GM13976 (cell line): Measurements from ENCODE around the gene GPR176.

Experiments
- DNase-seq: peaks from one replicate; pipeline ENCODE4 v3.0.0; 2012; ENCODE audit warnings: low spot score
- CTCF ChIP-seq: IDR thresholded peaks from 2 replicates; pipeline ENCODE4 v1.5.1; 2012; ENCODE audit warnings: borderline replicate concordance, mild to moderate bottlenecking; ENCODE audit not compliant: insufficient read depth; ENCODE audit errors: extremely low read depth, missing control alignments, control extremely low read depth
- in situ Hi-C: fragments of 300-500 bp; cut with MboI; formaldehyde crosslinking; loops from one replicate; pipeline ENCODE4 v1.12.0; 2022; ENCODE audit warnings: low sequenced_read_pairs, mixed read lengths, inconsistent platforms; ENCODE audit not compliant: unreplicated experiment

Gene GPR176

GRCh38 chr15:39864116-39864515 is 56.0 kb downstream of the GPR176 start:
- in situ Hi-C loops: no loop called here
- DNase-seq: no peak
- no peak for TF ChIP-seq CTCF

GRCh38 chr15:39860871-39861270 is 59.2 kb downstream of the GPR176 start:
- no peak for DNase-seq
- in situ Hi-C loops: no loop called here
- TF ChIP-seq CTCF: no peak

GRCh38 chr15:39860200-39860599 is 59.9 kb downstream of the GPR176 start:
- DNase-seq: no peak
- no peak for TF ChIP-seq CTCF
- in situ Hi-C loops: no loop called here

GRCh38 chr15:39859636-39860035 is 60.4 kb downstream of the GPR176 start:
- DNase-seq: no peak
- in situ Hi-C loops: no loop called here
- TF ChIP-seq CTCF: no peak

DNA sequence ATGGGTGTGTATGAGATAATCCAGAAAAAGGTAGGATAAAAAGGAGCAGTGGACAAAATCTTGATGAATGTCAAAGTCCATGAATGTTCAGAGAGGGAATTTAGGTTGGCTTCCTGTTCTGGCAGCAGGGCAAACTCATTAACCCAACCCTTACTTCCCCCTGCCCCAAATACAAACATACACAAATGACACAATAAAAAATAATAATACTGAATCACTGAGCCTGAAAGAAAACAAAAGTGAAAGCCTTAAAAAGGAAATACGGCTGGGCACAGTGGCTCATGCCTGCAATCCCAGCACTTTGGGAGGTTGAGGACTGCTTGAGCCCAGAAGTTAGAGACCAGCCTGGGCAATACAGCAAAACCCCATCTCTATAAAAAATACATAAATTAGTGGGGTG is 62.9 kb downstream of the GPR176 start:
- DNase-seq: no peak
- in situ Hi-C loops: no loop called here
- TF ChIP-seq CTCF: no peak

DNA sequence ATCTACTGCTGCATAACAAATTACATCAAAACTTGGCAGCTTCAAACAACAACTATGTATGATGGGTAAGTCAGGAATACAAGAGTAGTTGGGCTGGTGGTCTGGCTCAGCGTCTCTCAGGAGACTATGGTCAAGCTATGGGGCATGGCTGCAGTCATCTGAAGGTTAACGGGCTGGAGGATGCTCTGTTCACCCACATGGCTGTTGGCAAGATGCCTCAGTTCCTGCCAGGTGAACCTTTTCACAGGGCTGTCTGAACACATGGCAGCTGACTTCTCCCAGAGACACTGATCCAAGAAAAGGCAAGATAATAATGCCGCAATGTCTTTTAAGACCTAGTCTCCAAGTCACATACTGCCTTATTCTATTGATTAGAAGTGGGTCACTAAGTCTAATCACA is 63.7 kb downstream of the GPR176 start:
- DNase-seq: no peak
- in situ Hi-C loops: no loop called here
- no peak for TF ChIP-seq CTCF

DNA sequence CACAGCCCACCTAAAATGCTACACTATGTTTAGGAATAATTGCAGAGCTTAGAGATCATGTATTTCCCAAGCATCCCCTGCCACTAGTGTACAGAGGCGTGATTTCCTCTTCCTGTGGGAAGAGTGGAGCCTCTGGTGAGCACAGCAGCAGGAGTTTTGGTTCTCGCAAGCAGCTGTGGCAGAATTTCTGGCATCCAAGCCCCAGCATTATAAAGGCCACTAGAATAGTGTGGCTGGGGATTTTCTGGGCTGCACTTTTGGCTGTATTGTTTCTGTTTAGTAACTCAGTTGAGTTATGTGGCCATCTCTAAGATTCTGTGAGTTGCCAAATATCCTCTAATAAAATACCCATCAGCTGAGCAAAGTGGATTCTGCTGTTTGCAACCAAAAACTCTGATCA is 64.7 kb downstream of the GPR176 start:
- DNase-seq: no peak
- in situ Hi-C loops: no loop called here
- no peak for TF ChIP-seq CTCF
